EL (cell line): ENCODE measurements around the gene MDM1.
A peak's percentile ranks its signal among the peaks of the same experiment; 100 is the strongest.

Experiments used
- DNase-seq: peaks from one replicate; pipeline ENCODE4 v3.0.0-alpha.2; 2016

Gene MDM1

GRCh38 chr12:68319988-68320623, 12.1 kb downstream of the MDM1 start:
- peak; percentile 68 for DNase-seq

- DNase-seq, result peak; percentile 53
Observed at GRCh38 chr12:68317047-68317667, 15.0 kb downstream of the MDM1 start.

- DNase-seq, result peak; percentile 93
Observed at GRCh38 chr12:68310370-68310769, 21.8 kb downstream of the MDM1 start.

GRCh38 chr12:68306564-68306963, 25.6 kb downstream of the MDM1 start:
- DNase-seq, result no peak

- DNase-seq, result no peak
Observed at GRCh38 chr12:68305278-68305677, 26.9 kb downstream of the MDM1 start.

- DNase-seq, result no peak
Observed at GRCh38 chr12:68304626-68305025, 27.5 kb downstream of the MDM1 start.

- no peak for DNase-seq
Observed at GRCh38 chr12:68303850-68304249, 28.3 kb downstream of the MDM1 start.

- no peak for DNase-seq
Observed at GRCh38 chr12:68297929-68298328, 34.2 kb downstream of the MDM1 start.

GRCh38 chr12:68294251-68294650, 37.9 kb downstream of the MDM1 start:
- no peak for DNase-seq

GRCh38 chr12:68293347-68293746, 38.8 kb downstream of the MDM1 start:
- DNase-seq, result no peak

GRCh38 chr12:68292151-68292943, 39.8 kb downstream of the MDM1 start:
- no peak for DNase-seq

GRCh38 chr12:68291396-68292036, 40.6 kb downstream of the MDM1 start:
- DNase-seq, result no peak

- DNase-seq, result no peak
Observed at GRCh38 chr12:68290126-68290525, 42.0 kb downstream of the MDM1 start.

- no peak for DNase-seq
Observed at GRCh38 chr12:68287106-68287505, 45.1 kb downstream of the MDM1 start.

GRCh38 chr12:68286396-68286795, 45.8 kb downstream of the MDM1 start:
- no peak for DNase-seq

GRCh38 chr12:68285541-68285940, 46.6 kb downstream of the MDM1 start:
- no peak for DNase-seq

GRCh38 chr12:68281322-68282077, 50.7 kb downstream of the MDM1 start:
- DNase-seq, result no peak

- no peak for DNase-seq
Observed at GRCh38 chr12:68280240-68280639, 51.9 kb downstream of the MDM1 start.

GRCh38 chr12:68279227-68280054, 52.7 kb downstream of the MDM1 start:
- peak; percentile 44 for DNase-seq

GRCh38 chr12:68276402-68276930, 55.7 kb downstream of the MDM1 start:
- no peak for DNase-seq

- DNase-seq, result no peak
Observed at GRCh38 chr12:68272732-68273131, 59.4 kb downstream of the MDM1 start.

GRCh38 chr12:68271346-68271745, 60.8 kb downstream of the MDM1 start:
- peak; percentile 29 for DNase-seq
